Body of pancreas (tissue), 4 donors: ENCODE data around the gene NCR1.
"Not testable (repeated sequence)": the region's sequence is repeated elsewhere in the genome, so short reads cannot be mapped to it uniquely, and the experiment has no call there.

Source experiments
- POLR2A ChIP-seq, 3 donors: fragments of 450-650 bp; IDR thresholded peaks; one replicate each; pipeline ENCODE4 v1.6.1; 2016; ENCODE audit warnings: antibody characterized with exemption in 3 of 3, mild to moderate bottlenecking in 2 of 3
- TF ChIP-seq, protein P1 (sequence below), 7 experiments: fragments of 450-650 bp in 4 of 7; fragments of 200-600 bp in 3 of 7; sonication (generic) in 3 of 7; IDR thresholded peaks; one replicate each; pipeline ENCODE4 v1.5.1; 2016 to 2019; ENCODE audit warnings: antibody characterized with exemption in 7 of 7

DNA sequence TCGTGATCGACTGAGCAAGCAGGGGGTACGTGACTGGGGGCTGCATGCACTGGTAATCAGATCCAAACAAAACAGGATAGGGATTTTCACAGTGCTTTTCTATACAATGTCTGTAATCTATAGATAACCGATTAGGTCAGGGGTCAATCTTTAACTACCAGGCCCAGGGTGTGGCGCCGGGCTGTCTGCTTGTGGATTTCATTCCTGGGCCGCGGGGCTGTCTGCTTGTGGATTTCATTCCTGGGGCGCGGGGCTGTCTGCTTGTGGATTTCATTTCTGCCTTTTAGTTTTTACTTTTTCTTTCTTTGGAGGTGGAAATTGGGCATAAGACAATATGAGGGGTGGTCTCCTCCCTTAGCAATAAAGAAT, 47.4 kb downstream of the NCR1 start:
- TF ChIP-seq, protein P1, sequence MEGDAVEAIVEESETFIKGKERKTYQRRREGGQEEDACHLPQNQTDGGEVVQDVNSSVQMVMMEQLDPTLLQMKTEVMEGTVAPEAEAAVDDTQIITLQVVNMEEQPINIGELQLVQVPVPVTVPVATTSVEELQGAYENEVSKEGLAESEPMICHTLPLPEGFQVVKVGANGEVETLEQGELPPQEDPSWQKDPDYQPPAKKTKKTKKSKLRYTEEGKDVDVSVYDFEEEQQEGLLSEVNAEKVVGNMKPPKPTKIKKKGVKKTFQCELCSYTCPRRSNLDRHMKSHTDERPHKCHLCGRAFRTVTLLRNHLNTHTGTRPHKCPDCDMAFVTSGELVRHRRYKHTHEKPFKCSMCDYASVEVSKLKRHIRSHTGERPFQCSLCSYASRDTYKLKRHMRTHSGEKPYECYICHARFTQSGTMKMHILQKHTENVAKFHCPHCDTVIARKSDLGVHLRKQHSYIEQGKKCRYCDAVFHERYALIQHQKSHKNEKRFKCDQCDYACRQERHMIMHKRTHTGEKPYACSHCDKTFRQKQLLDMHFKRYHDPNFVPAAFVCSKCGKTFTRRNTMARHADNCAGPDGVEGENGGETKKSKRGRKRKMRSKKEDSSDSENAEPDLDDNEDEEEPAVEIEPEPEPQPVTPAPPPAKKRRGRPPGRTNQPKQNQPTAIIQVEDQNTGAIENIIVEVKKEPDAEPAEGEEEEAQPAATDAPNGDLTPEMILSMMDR (IDR thresholded peaks at IDR 0.05) = not testable (repeated sequence)
- not testable (repeated sequence) for TF ChIP-seq POLR2A (IDR thresholded peaks at IDR 0.05)
